Nephron (organoid): Measurements from ENCODE around the gene CMYA5.
"Not testable (repeated sequence)": the region's sequence is repeated elsewhere in the genome, so short reads cannot be mapped to it uniquely, and the experiment has no call there.

ENCODE experiments used
- H3K27ac Mint-ChIP-seq, 3 experiments: 2 replicates each; pipeline ENCODE4 v1.8.0; 2020; ENCODE audit warnings: mixed read lengths in 3 of 3, mild to moderate bottlenecking in 2 of 3, moderate library complexity in 1 of 3
- H3K27me3 Mint-ChIP-seq: 2 replicates; pipeline ENCODE4 v1.8.0; 2021; ENCODE audit warnings: low read depth, mild to moderate bottlenecking, moderate library complexity, mixed read lengths
- H3K36me3 Mint-ChIP-seq: 2 replicates; pipeline ENCODE4 v1.8.0; 2020; ENCODE audit warnings: low read depth, mixed read lengths
- H3K4me1 Mint-ChIP-seq: 2 replicates; pipeline ENCODE4 v1.8.0; 2020; ENCODE audit warnings: mixed read lengths
- H3K4me3 Mint-ChIP-seq, 3 experiments: 2 replicates each; pipeline ENCODE4 v1.8.0; 2020; ENCODE audit warnings: mild to moderate bottlenecking in 3 of 3, mixed read lengths in 3 of 3, moderate library complexity in 2 of 3
- H3K9me3 Mint-ChIP-seq: 2 replicates; pipeline ENCODE4 v1.8.0; 2020; ENCODE audit warnings: mixed read lengths
- TF ChIP-seq, protein P1 (sequence below), 3 experiments: fragments of 200-600 bp; sonication (generic); IDR thresholded peaks; one replicate each; pipeline ENCODE4 v1.5.0; 2021; ENCODE audit warnings: antibody characterized with exemption in 3 of 3; ENCODE audit not compliant: unreplicated experiment in 3 of 3

Gene CMYA5

DNA sequence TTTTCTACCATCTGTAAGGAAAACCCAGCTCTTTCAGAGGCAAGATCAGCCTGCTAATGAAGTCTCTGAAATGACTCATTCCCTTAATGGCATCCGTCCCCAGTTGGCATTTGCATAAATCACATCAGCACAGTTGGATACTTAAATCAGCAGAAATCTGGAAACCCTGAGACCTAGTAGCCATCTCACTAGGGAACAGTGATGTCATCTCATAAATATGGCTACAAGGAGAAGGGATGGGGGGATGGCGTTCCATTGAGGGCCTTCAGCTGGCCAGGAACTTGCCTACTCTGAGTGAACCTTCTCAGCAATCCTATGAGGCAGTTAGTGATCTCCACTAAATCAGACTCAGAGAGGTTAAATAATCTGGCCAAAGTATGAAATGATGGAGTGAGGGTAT is 81.8 kb downstream of the CMYA5 start:
- TF ChIP-seq, protein P1, sequence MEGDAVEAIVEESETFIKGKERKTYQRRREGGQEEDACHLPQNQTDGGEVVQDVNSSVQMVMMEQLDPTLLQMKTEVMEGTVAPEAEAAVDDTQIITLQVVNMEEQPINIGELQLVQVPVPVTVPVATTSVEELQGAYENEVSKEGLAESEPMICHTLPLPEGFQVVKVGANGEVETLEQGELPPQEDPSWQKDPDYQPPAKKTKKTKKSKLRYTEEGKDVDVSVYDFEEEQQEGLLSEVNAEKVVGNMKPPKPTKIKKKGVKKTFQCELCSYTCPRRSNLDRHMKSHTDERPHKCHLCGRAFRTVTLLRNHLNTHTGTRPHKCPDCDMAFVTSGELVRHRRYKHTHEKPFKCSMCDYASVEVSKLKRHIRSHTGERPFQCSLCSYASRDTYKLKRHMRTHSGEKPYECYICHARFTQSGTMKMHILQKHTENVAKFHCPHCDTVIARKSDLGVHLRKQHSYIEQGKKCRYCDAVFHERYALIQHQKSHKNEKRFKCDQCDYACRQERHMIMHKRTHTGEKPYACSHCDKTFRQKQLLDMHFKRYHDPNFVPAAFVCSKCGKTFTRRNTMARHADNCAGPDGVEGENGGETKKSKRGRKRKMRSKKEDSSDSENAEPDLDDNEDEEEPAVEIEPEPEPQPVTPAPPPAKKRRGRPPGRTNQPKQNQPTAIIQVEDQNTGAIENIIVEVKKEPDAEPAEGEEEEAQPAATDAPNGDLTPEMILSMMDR (IDR thresholded peaks at IDR 0.05; ENCODE audit: unreplicated experiment in 3 of 3): no peak
- H3K27ac Mint-ChIP-seq: peak overlapping the region in 2 of 3 experiments; percentile 93 to 94
- peaks cover 30% of the 10 kb centered on the region for H3K4me1 Mint-ChIP-seq
- peaks cover 31% of the 10 kb centered on the region for H3K9me3 Mint-ChIP-seq
- H3K4me3 Mint-ChIP-seq: no peak overlapping the region
- H3K27me3 Mint-ChIP-seq: no peaks in the 10 kb centered on the region
- H3K36me3 Mint-ChIP-seq: peaks cover 52% of the 10 kb centered on the region

DNA sequence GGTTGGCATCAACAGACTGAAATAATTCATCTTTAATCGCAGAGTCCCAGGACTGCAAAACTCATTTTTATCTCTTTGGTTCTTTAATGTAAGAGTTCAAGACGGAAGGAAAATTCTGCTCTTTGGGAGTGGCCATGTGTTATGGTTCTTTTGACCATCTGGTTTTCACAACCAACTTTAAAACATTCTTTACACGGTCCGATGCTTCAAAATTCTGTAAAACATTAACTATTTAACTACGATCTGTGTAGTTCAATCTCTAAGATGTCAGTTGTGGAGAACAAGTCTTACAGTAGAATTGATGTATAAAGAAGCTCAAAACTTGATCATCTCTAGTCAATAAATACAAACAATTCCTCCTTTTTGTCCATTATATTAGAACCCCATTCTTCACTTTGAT is 83.0 kb downstream of the CMYA5 start:
- TF ChIP-seq, protein P1 (IDR thresholded peaks at IDR 0.05; ENCODE audit: unreplicated experiment in 3 of 3): no peak
- peak overlapping the region; percentile 93 to 94 (median 94) for H3K27ac Mint-ChIP-seq
- H3K4me1 Mint-ChIP-seq: peaks cover 30% of the 10 kb centered on the region
- H3K9me3 Mint-ChIP-seq: peaks cover 22% of the 10 kb centered on the region
- H3K27me3 Mint-ChIP-seq: no peaks in the 10 kb centered on the region
- peak overlapping the region in 1 of 3 experiments; percentile 4 for H3K4me3 Mint-ChIP-seq
- peaks cover 40% of the 10 kb centered on the region for H3K36me3 Mint-ChIP-seq

DNA sequence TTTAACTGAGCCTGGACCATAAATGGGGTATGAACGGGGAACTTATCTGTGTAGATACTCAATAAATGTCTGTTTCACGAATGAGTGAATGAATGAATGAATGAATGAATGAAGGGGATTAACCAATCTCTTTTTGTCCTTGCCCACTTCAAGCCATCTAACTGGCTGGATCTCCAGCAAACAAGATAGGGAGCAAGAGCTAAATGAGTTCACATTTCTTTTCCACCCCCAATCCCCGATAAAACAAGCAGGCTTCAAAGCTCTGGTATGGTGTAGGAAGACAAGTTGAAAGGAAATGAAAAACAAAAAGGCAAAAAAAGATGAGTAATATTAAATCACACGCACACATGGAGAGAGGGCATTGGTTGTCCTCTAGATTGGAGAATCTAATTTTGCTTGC is 84.0 kb downstream of the CMYA5 start:
- Mint-ChIP-seq H3K27me3 (no peaks in the 10 kb centered on the region), H3K36me3 (peaks cover 30% of the 10 kb centered on the region), H3K4me3 (no peak overlapping the region), H3K9me3 (peaks cover 14% of the 10 kb centered on the region), H3K4me1 (peaks cover 30% of the 10 kb centered on the region), H3K27ac (peak overlapping the region; percentile 23 to 94 (median 93))
- TF ChIP-seq, protein P1 (IDR thresholded peaks at IDR 0.05; ENCODE audit: unreplicated experiment in 3 of 3): no peak

DNA sequence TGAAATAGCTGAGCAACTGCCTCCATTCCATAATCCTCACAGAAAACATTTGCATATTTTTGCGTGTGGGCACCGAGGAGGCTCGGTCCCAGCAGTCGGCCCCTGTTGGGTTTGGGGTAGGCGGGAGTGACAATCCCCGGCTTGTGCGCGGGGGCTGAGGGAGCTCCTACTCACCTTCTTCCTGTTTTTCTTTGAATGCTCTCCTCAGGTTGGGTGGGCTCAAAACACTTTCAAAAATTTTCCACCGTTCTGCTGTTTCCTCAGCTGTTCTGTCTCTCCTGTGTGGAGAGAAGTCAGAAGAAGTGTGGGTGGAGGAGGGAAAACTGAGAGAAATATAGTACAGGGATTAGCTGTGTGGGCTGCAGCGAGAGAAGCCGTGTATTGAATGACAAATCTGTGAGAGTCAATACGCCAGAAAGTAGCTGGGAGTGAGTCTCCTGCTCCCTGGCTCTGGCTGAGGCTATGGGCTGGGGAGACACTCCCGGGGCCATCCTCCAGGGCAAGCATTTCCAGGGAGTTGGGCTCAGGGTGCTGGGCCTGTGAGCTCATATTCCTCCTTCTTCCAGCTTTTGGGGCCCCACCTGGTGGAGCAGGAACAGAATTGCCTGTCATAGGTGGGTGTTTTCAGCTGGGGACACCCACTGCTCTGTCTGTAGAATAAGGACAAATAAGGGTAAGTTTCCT is 84.7 kb downstream of the CMYA5 start:
- TF ChIP-seq, protein P1 (IDR thresholded peaks at IDR 0.05; ENCODE audit: unreplicated experiment in 3 of 3): peak; percentile 19 to 39 (median 19)
- H3K4me3 Mint-ChIP-seq: peak overlapping the region in 2 of 3 experiments; percentile 29 to 45
- H3K4me1 Mint-ChIP-seq: peaks cover 30% of the 10 kb centered on the region
- peaks cover 23% of the 10 kb centered on the region for H3K36me3 Mint-ChIP-seq
- H3K9me3 Mint-ChIP-seq: peaks cover 7% of the 10 kb centered on the region
- no peaks in the 10 kb centered on the region for H3K27me3 Mint-ChIP-seq
- H3K27ac Mint-ChIP-seq: peak overlapping the region; percentile 9 to 94 (median 71)

DNA sequence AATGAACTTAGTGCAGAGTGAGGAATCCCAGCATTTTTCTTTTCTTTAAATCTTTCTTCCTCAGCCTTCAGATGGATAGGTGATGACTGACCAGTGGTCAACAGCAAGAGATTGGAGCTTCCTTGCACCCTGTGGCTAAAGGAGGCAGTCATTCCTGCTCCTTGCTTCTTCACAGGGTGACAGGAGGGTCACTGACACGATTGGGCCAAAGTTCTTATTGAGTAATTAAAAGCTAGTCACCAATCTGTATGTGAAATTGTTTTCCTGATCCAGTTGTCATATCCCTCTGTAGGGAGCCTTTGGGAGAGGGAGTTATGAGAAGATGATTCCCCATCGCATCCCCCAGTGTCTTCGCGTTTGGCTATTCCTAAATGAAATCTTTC is 85.2 kb downstream of the CMYA5 start:
- H3K4me1 Mint-ChIP-seq: peaks cover 30% of the 10 kb centered on the region
- H3K27ac Mint-ChIP-seq: peak overlapping the region; percentile 9 to 94 (median 71)
- no peaks in the 10 kb centered on the region for H3K27me3 Mint-ChIP-seq
- H3K4me3 Mint-ChIP-seq: no peak overlapping the region
- TF ChIP-seq, protein P1 (IDR thresholded peaks at IDR 0.05; ENCODE audit: unreplicated experiment in 3 of 3): no peak
- H3K9me3 Mint-ChIP-seq: peaks cover 3% of the 10 kb centered on the region
- H3K36me3 Mint-ChIP-seq: peaks cover 18% of the 10 kb centered on the region

DNA sequence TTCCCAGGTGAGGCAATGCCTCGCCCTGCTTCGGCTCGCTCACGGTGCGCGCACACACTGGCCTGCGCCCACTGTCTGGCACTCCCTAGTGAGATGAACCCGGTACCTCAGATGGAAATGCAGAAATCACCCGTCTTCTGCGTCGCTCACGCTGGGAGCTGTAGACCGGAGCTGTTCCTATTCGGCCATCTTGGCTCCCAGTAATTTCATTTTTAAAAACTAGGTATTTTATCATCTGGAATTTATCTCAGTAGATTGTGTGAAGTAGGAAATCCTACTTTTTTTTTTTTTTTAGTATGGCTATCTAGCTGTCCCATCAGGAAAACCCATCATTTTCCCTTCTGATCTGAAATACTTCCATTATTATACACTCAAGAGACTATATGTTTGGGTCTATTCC is 95.1 kb downstream of the CMYA5 start:
- not testable (repeated sequence) for H3K27me3 Mint-ChIP-seq, H3K4me1 Mint-ChIP-seq, H3K9me3 Mint-ChIP-seq
- Mint-ChIP-seq H3K36me3 (peaks cover 32% of the 10 kb centered on the region), H3K4me3 (peak overlapping the region; percentile 80 to 86 (median 85)), H3K27ac (peak overlapping the region in 2 of 3 experiments; percentile 81 to 82)
